IgD-negative memory B cell (primary cell): ENCODE data around the gene AREG. TPM values are rescaled to one million over a fixed set of nuclear protein-coding genes. Genes with fewer than 3 reads are reported as not detected.

Source experiments
- H3K27ac Mint-ChIP-seq, 3 donors: one replicate each; pipeline ENCODE4 v1.8.0; 2020 to 2022; ENCODE audit warnings: mild to moderate bottlenecking in 3 of 3, mixed read lengths in 3 of 3, moderate library complexity in 1 of 3
- H3K27me3 Mint-ChIP-seq: one replicate; pipeline ENCODE4 v1.8.0; 2021; ENCODE audit warnings: mixed read lengths
- H3K36me3 Mint-ChIP-seq: one replicate; pipeline ENCODE4 v1.8.0; 2020; ENCODE audit warnings: mild to moderate bottlenecking, mixed read lengths
- H3K4me1 Mint-ChIP-seq, 3 donors: one replicate each; pipeline ENCODE4 v1.8.0; 2020 to 2022; ENCODE audit warnings: mixed read lengths in 3 of 3, mild to moderate bottlenecking in 1 of 3
- H3K4me3 Mint-ChIP-seq, 4 donors: one replicate each; pipeline ENCODE4 v1.8.0; 2020 to 2022; ENCODE audit warnings: mild to moderate bottlenecking in 4 of 4, mixed read lengths in 4 of 4, moderate library complexity in 3 of 4
- H3K9me3 Mint-ChIP-seq, 3 donors: one replicate each; pipeline ENCODE4 v1.8.0; 2020 to 2021; ENCODE audit warnings: mixed read lengths in 3 of 3, mild to moderate bottlenecking in 1 of 3
- polyA plus RNA-seq: library from polyadenylated mRNA; unstranded; fragments of 300-500 nt; fragmentation: Illumina TruSeq; gene quantifications from one replicate; pipeline ENCODE4 v1.2.3, GENCODE V29; 2021

The AREG gene
- polyA plus RNA-seq, 1 donor from 2014 or later, result 3.9 TPM

DNA sequence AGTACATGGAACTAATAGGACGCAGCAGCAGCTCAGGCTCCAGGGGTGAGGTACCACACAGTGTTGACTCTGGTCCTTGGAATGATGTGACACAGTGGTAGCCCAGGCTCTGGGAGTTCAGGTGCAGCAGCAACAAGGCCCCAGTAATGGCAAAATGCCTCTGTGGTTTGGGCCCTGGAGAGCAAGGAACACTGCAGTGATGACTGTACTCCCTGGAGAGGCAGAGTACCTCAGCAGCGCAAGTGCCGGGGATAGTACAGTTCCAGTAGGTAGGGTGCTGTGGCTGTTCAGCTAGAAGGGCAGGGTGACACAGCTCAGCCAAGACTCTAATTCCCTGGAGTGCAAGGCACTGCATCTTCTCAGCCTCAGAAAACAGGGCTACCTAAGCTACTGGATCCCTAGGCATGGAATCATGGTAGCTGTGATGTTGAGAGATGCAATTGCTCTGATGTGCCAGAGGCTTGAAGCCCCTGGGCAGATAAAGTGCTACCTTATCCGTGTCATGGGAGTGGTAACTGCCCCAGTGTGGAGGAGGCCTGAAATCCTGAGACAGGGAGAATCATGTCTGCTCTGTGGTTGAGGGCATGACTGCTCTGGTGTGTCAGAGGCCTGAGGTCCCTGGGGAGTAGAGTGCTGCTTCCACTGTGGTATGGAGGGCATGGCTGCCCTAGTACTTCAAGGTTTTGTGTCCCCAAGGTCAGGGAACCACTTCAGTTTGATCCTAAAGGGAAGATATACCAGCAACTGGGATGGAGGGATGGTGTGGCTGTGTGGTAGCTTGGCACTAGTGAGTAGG lies 55.2 kb downstream of the AREG start:
- Mint-ChIP-seq H3K27ac (peak overlapping the region in 1 of 3 donors; percentile 13), H3K9me3 (peaks cover 0 to 4% (median 0%) of the 10 kb centered on the region in 3 donors), H3K4me1 (peaks cover 0 to 4% (median 0%) of the 10 kb centered on the region in 3 donors), H3K4me3 (peak overlapping the region in 1 of 4 donors; percentile 69), H3K36me3 (no peaks in the 10 kb centered on the region), H3K27me3 (peaks cover 15% of the 10 kb centered on the region)

DNA sequence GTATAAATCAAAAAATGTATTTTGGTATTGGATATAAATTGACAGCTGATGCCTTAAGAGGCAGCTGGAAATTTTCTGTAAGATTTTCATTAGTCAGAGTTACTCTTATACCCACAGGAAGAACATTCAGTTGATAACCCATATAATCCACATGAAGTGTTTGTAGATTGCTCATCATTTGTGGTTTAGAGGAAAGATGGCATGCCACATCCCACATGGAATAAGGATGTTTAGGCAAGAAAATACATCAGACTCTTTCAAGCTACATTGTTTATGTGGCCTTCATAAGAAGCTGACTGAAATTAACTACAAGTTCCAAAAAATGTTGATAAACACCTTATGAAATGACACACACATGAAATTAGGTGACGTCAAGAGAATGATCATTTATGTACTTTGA lies 56.6 kb downstream of the AREG start:
- no peak overlapping the region for H3K27ac Mint-ChIP-seq
- H3K36me3 Mint-ChIP-seq, result no peaks in the 10 kb centered on the region
- H3K27me3 Mint-ChIP-seq, result peaks cover 18% of the 10 kb centered on the region

DNA sequence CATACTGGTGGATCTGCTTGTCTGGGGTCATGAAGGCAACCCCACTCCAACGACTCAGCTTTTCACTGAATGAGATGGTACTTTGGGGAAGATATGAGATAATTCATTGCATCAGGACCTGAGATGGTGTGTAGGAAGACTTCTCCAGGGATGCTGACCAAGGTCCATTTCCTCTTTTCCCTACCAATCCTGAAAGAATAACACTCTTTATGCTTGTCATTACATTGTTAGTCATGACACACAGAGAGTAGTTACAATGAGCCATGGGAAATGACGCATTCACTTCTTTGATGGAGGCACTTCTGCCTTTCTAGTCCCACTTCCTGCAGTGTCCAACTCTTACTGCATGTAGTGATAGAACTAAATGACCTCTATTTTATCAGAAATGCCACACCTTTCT lies 58.6 kb downstream of the AREG start:
- no peak overlapping the region for H3K27ac Mint-ChIP-seq
- peaks cover 18% of the 10 kb centered on the region for H3K27me3 Mint-ChIP-seq
- H3K4me3 Mint-ChIP-seq, result no peak overlapping the region
- peaks cover 0 to 4% (median 0%) of the 10 kb centered on the region in 3 donors for H3K4me1 Mint-ChIP-seq
- no peaks in the 10 kb centered on the region for H3K36me3 Mint-ChIP-seq
- peaks cover 0 to 4% (median 2%) of the 10 kb centered on the region in 3 donors for H3K9me3 Mint-ChIP-seq

More for the DNA sequence above, 56.6 kb downstream of the AREG start:
- H3K9me3 Mint-ChIP-seq, result peaks cover 0 to 4% (median 0%) of the 10 kb centered on the region in 3 donors
- no peak overlapping the region for H3K4me3 Mint-ChIP-seq
- H3K4me1 Mint-ChIP-seq, result peaks cover 0 to 4% (median 0%) of the 10 kb centered on the region in 3 donors

DNA sequence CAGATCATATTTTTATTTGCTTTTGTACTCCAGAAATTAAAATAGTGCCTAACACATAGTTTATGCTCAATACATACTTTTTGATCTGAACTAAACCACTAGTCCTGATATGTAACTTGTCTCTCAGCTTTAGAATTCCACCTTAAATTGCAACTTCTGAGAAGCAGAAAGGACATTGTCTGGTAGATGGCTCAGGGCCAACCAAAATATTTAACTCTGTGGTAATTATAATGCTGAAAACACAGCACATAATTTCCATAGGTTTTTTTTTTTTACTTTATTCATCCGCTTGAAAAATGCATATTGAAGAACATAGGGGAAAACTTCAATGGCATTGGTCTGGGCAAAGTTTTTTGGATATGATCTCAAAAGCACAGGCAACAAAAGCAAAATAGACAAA lies 59.3 kb downstream of the AREG start:
- H3K27ac Mint-ChIP-seq, result no peak overlapping the region
- peaks cover 0 to 4% (median 0%) of the 10 kb centered on the region in 3 donors for H3K4me1 Mint-ChIP-seq
- no peaks in the 10 kb centered on the region for H3K36me3 Mint-ChIP-seq
- peaks cover 18% of the 10 kb centered on the region for H3K27me3 Mint-ChIP-seq
- peaks cover 0 to 4% (median 2%) of the 10 kb centered on the region in 3 donors for H3K9me3 Mint-ChIP-seq
- no peak overlapping the region for H3K4me3 Mint-ChIP-seq

Other genes with a start within 250 kb of the AREG start
- gene EPGN, start 136.7 kb upstream of the AREG start, polyA plus RNA-seq, result not detected
- not detected for gene EREG, start 80.0 kb upstream of the AREG start, polyA plus RNA-seq